Measurements from ENCODE around the gene PARP9. TPM values are rescaled to one million over a fixed set of nuclear protein-coding genes. Genes with fewer than 3 reads are reported as not detected.

Gene PARP9
- polyA plus RNA-seq, 1 donor, result 17.4 TPM

DNA sequence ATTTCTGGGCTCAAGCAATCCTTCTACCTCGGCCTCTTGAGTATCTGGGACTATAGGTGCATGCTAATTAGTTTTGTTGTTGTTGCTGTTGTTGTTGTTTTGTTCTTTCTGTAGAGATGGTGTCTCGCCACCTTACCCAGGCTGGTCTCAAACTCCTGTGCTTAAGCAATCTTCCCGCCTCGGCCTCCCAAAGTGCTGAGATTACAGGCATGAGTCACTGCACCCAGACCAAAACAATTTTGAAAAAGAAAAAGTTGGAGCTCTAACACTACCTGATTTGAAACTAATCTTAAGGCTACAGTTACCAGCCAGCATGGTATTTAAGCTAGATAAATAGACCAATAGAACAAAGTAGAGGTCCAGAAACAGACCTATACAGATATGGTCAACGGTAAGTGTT lies 79.1 kb downstream of the PARP9 start:
- no peak for DNase-seq

DNA sequence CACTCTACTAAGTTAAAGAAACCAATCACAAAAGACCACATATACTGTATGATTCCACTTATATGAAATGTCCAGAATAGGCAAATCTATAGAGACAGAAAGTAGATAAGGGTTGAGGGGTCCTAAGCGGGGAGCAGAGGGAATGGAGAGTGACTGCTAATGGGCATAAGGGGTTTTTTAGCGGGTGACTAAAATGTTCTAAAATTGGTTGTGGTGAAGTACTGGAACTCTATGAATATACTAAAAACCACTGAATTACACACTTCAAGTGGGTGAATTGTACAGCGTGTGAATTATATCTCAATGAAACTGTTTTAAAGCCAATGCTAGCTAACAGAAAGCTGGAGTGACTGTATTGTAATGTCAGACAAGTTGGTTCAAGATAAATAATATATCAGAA lies 82.7 kb downstream of the PARP9 start:
- no peak for DNase-seq

Other genes with a start within 250 kb of the PARP9 start
- gene CSTA, start 239.1 kb downstream of the PARP9 start, polyA plus RNA-seq (ENCODE audit: insufficient read length), result 0.32 TPM
- gene MIX23, start 181.1 kb downstream of the PARP9 start, polyA plus RNA-seq (ENCODE audit: insufficient read length), result 68.0 TPM
- gene FAM162A, start 180.1 kb downstream of the PARP9 start, polyA plus RNA-seq (ENCODE audit: insufficient read length), result 62.2 TPM
- 11.6 TPM for gene WDR5B, start 148.2 kb downstream of the PARP9 start, polyA plus RNA-seq (ENCODE audit: insufficient read length)
- 57.1 TPM for gene KPNA1, start 49.4 kb downstream of the PARP9 start, polyA plus RNA-seq (ENCODE audit: insufficient read length)
- gene DTX3L, start within 50 bp of the PARP9 start, polyA plus RNA-seq (ENCODE audit: insufficient read length), result 15.1 TPM
- 0.45 TPM for gene PARP15, start 13.3 kb upstream of the PARP9 start, polyA plus RNA-seq (ENCODE audit: insufficient read length)
- gene PARP14, start 116.5 kb upstream of the PARP9 start, polyA plus RNA-seq (ENCODE audit: insufficient read length), result 30.4 TPM
- gene HSPBAP1, start 229.5 kb upstream of the PARP9 start, polyA plus RNA-seq (ENCODE audit: insufficient read length), result 18.7 TPM
- 17.3 TPM for gene SLC49A4, start 230.8 kb upstream of the PARP9 start, polyA plus RNA-seq (ENCODE audit: insufficient read length)

Measured in left kidney (tissue), 2 donors.